Transverse colon (tissue), 4 donors: Measurements from ENCODE around the gene ALKBH7. TPM values are rescaled to one million over a fixed set of nuclear protein-coding genes. Genes with fewer than 3 reads are reported as not detected.
"Not testable (repeated sequence)": the region's sequence is repeated elsewhere in the genome, so short reads cannot be mapped to it uniquely, and the experiment has no call there.

Experiments used
- DNase-seq: peaks from one replicate; pipeline ENCODE4 v3.0.0-alpha.2; 2019
- H3K27ac ChIP-seq, 4 donors: fragments of 200-600 bp; sonication (generic); 2 replicates each; pipeline ENCODE4 v1.5.1; 2016 to 2018; ENCODE audit warnings: inconsistent platforms in 4 of 4
- H3K27me3 ChIP-seq: fragments of 200-600 bp; sonication (generic); 2 replicates; pipeline ENCODE4 v1.5.1; 2017; ENCODE audit warnings: inconsistent platforms
- H3K36me3 ChIP-seq, 4 donors: fragments of 200-600 bp; sonication (generic); 2 replicates each; pipeline ENCODE4 v1.5.1; 2017 to 2019; ENCODE audit warnings: inconsistent platforms in 4 of 4
- H3K4me1 ChIP-seq, 4 donors: fragments of 200-600 bp; sonication (generic); 2 replicates each; pipeline ENCODE4 v1.5.1; 2017 to 2020; ENCODE audit warnings: inconsistent platforms in 4 of 4
- H3K4me3 ChIP-seq, 4 donors: fragments of 200-600 bp; sonication (generic); 1 replicate in 1 of 4; 2 replicates in 3 of 4; pipeline versions ENCODE4 v1.5.1 to v1.6.1; 2017 to 2019; ENCODE audit warnings: inconsistent platforms in 4 of 4
- H3K9me3 ChIP-seq, 2 donors: fragments of 200-600 bp; sonication (generic); 2 replicates each; pipeline ENCODE4 v1.5.1; 2017 to 2019; ENCODE audit warnings: inconsistent platforms in 2 of 2
- EP300 ChIP-seq: sonication (generic); formaldehyde crosslinking; IDR thresholded peaks from one replicate; pipeline ENCODE4 v1.6.1; 2017; ENCODE audit warnings: antibody characterized with exemption, low read depth
- POLR2A ChIP-seq: fragments of 450-650 bp; IDR thresholded peaks from one replicate; pipeline ENCODE4 v1.6.1; 2016; ENCODE audit warnings: antibody characterized with exemption, mild to moderate bottlenecking, moderate library complexity
- POLR2AphosphoS5 ChIP-seq, 3 donors: sonication (generic); formaldehyde crosslinking; IDR thresholded peaks; one replicate each; pipeline ENCODE4 v1.6.1; 2016; ENCODE audit warnings: antibody characterized with exemption in 3 of 3
- WGBS, 2 donors: methylation state at CpG; one replicate each; pipeline ENCODE4 v1.1.5; 2018; ENCODE audit warnings: low coverage in 1 of 2; 5-methylcytosine and 5-hydroxymethylcytosine counted together
- in situ Hi-C, 4 donors: fragments of 200-750 bp; cut with MboI; loops; one replicate each; pipeline versions ENCODE4 v1.15.0 to v1.15.1; 2017; ENCODE audit warnings: low sequenced_read_pairs in 3 of 4, low pct_ligation_motif_present in 1 of 4, low pct_unique_long_range_greater_than_20kb in 1 of 4
- intact Hi-C: fragments of 100-400 bp; cut with DNase I; formaldehyde crosslinking; loops from one replicate; pipeline ENCODE4 v1.15.1; 2023; ENCODE audit warnings: low total_unique reads
- total RNA-seq, 4 donors: library from RNA; depleted of rRNA; stranded (reverse); fragments of >200 nt; gene quantifications; one replicate each; pipeline ENCODE4 v1.1.0, GENCODE V29; 2016
- TF ChIP-seq, protein P1 (sequence below), 5 experiments: fragments of 200-600 bp in 3 of 5; fragments of 450-650 bp in 2 of 5; sonication (generic) in 3 of 5; IDR thresholded peaks; 1 replicate in 2 of 5; 2 replicates in 3 of 5; pipeline ENCODE4 v1.5.1; 2016 to 2017; ENCODE audit warnings: antibody characterized with exemption in 5 of 5, inconsistent platforms in 3 of 5, mild to moderate bottlenecking in 2 of 5, moderate library complexity in 1 of 5

Gene ALKBH7
- total RNA-seq, 4 donors from 2014 or later, result 135 to 188 (median 158) TPM

- Histone ChIP-seq H3K9me3 (no peaks in the 10 kb centered on the region), H3K27ac (no peak overlapping the region), H3K36me3 (no peaks in the 10 kb centered on the region), H3K4me3 (no peak overlapping the region), H3K27me3 (no peaks in the 10 kb centered on the region), H3K4me1 (no peaks in the 10 kb centered on the region)
- DNase-seq, result no peak
- 48 to 51% methylated on average over 2 of the region's 2 CpGs for WGBS, 2 donors
- intact Hi-C loops, result no loop called here
- in situ Hi-C loops, result no loop called here
- TF ChIP-seq POLR2AphosphoS5 (IDR thresholded peaks at IDR 0.05), result no peak
- TF ChIP-seq, protein P1, sequence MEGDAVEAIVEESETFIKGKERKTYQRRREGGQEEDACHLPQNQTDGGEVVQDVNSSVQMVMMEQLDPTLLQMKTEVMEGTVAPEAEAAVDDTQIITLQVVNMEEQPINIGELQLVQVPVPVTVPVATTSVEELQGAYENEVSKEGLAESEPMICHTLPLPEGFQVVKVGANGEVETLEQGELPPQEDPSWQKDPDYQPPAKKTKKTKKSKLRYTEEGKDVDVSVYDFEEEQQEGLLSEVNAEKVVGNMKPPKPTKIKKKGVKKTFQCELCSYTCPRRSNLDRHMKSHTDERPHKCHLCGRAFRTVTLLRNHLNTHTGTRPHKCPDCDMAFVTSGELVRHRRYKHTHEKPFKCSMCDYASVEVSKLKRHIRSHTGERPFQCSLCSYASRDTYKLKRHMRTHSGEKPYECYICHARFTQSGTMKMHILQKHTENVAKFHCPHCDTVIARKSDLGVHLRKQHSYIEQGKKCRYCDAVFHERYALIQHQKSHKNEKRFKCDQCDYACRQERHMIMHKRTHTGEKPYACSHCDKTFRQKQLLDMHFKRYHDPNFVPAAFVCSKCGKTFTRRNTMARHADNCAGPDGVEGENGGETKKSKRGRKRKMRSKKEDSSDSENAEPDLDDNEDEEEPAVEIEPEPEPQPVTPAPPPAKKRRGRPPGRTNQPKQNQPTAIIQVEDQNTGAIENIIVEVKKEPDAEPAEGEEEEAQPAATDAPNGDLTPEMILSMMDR (IDR thresholded peaks at IDR 0.05), result no peak
- no peak for TF ChIP-seq EP300
- TF ChIP-seq POLR2A, result no peak
These were observed 21.9 kb upstream of the ALKBH7 start for GRCh38 chr19:6350688-6351087.

GRCh38 chr19:6352381-6353165, 20.0 kb upstream of the ALKBH7 start:
- Histone ChIP-seq H3K4me3 (no peak overlapping the region), H3K27ac (no peak overlapping the region), H3K27me3 (no peaks in the 10 kb centered on the region), H3K4me1 (no peaks in the 10 kb centered on the region), H3K9me3 (no peaks in the 10 kb centered on the region), H3K36me3 (no peaks in the 10 kb centered on the region)
- intact Hi-C loops (no loop called here), in situ Hi-C loops (no loop called here)
- DNase-seq, result no peak
- no peak for TF ChIP-seq POLR2AphosphoS5 (IDR thresholded peaks at IDR 0.05)
- WGBS, 2 donors, result 30 to 76% methylated on average over 1 to 2 of the region's 2 CpGs

DNA sequence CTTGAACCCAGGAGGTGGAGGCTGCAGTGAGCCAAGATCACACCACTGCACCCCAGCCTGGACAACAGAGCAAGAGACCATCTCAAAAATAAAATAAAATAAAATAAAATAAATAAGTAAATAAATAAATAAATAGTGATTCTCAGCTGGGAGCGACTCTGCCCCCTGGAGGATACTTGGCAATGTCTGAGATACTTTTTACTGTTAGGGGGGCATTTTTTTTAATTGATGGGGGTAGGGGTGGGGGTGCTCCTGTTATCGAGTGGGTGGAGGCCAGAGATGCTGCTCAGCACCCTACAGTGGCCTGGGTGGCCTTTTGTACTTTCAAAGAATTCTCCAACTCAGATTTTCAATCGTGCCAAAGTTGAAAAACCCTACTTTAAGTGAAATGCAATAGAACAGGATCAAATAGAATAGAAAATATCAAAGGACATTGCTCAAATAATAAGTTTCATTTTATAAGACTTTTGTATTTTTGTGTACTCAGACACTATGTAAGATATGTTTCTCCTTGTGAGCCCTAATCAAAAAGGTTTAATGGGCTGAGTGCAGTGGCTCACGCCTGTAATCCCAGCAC, 18.4 kb upstream of the ALKBH7 start:
- intact Hi-C loops, result no loop called here
- Histone ChIP-seq H3K9me3 (no peaks in the 10 kb centered on the region), H3K27me3 (no peaks in the 10 kb centered on the region), H3K27ac (no peak overlapping the region), H3K36me3 (no peaks in the 10 kb centered on the region), H3K4me3 (no peak overlapping the region), H3K4me1 (no peaks in the 10 kb centered on the region)
- in situ Hi-C loops, result no loop called here
- DNase-seq, result no peak
- WGBS, 2 donors, result 51 to 62% methylated on average over 3 to 4 of the region's 4 CpGs
- TF ChIP-seq, protein P1 (IDR thresholded peaks at IDR 0.05), result peak in 3 of 5 experiments; percentile 17 to 28 (median 21)
- no peak for TF ChIP-seq POLR2AphosphoS5 (IDR thresholded peaks at IDR 0.05)

GRCh38 chr19:6355321-6356040, 17.1 kb upstream of the ALKBH7 start:
- H3K36me3 ChIP-seq, in situ Hi-C loops, H3K9me3 ChIP-seq, H3K4me3 ChIP-seq, H3K27ac ChIP-seq, H3K4me1 ChIP-seq, DNase-seq, H3K27me3 ChIP-seq: not testable (repeated sequence)
- 95% methylated on average over 16 of the region's 46 CpGs; no CpG with 5 or more reads in 1 of the 2 donors for WGBS, 2 donors
- intact Hi-C loops, result loop anchor here (5.0 kb wide), 1 partner anchor 1552 kb away; no protein-coding TSS in a partner anchor

- H3K27me3 ChIP-seq, result no peaks in the 10 kb centered on the region
- TF ChIP-seq, protein P1 (IDR thresholded peaks at IDR 0.05), result no peak
- TF ChIP-seq EP300 (no peak), POLR2A (no peak), POLR2AphosphoS5 (IDR thresholded peaks at IDR 0.05) (no peak)
- in situ Hi-C loops (no loop called here), intact Hi-C loops (loop anchor here (5.0 kb wide), 1 partner anchor 1550 kb away; no protein-coding TSS in a partner anchor)
- no peaks in the 10 kb centered on the region for H3K9me3 ChIP-seq
- H3K36me3 ChIP-seq, result no peaks in the 10 kb centered on the region
- no peak overlapping the region for H3K4me3 ChIP-seq
- 83% methylated on average over 14 of the region's 14 CpGs; no CpG with 5 or more reads in 1 of the 2 donors for WGBS, 2 donors
- H3K27ac ChIP-seq, result no peak overlapping the region
- H3K4me1 ChIP-seq, result peaks cover 0 to 2% (median 2%) of the 10 kb centered on the region in 4 donors
- no peak for DNase-seq
These were observed 15.4 kb upstream of the ALKBH7 start for GRCh38 chr19:6357174-6357573.
